SK-N-SH (cell line): ENCODE data around the gene RGS6.

Experiments
- CTCF ChIP-seq: fragments of 200-600 bp; sonication (generic); IDR thresholded peaks from 2 replicates; pipeline ENCODE4 v1.6.1; 2017; ENCODE audit warnings: antibody characterized with exemption, mild to moderate bottlenecking, moderate library complexity
- FOSL2 ChIP-seq: IDR thresholded peaks from 2 replicates; pipeline ENCODE4 v1.4.0; 2012; ENCODE audit warnings: low read depth, mild to moderate bottlenecking, moderate library complexity, borderline replicate concordance
- TF ChIP-seq, protein P1 (sequence below): fragments of 150-350 bp; IDR thresholded peaks from 2 replicates; pipeline ENCODE4 v1.6.1; 2017; ENCODE audit warnings: antibody characterized with exemption, low read length, low read depth, borderline replicate concordance

DNA sequence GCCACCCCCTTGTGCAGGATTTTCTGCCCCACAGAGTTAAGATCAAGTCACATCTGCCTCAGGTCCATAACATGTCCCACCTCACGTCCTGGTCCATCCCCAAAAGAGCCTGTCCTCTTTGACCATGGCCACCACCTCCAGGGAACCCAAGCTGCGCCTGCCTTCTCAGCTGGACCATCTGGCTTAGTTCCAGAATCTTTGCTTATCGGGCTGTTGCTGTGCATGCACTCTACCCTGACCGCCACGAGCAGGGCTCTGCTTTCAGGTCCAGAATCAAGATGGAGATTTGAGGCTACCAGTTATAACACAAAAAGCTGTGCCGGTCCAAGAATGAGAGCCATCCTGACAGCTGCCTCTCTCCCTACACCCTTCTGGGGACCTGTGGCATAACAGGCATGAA lies 635.0 kb downstream of the RGS6 start:
- no peak for TF ChIP-seq FOSL2
- TF ChIP-seq, protein P1, sequence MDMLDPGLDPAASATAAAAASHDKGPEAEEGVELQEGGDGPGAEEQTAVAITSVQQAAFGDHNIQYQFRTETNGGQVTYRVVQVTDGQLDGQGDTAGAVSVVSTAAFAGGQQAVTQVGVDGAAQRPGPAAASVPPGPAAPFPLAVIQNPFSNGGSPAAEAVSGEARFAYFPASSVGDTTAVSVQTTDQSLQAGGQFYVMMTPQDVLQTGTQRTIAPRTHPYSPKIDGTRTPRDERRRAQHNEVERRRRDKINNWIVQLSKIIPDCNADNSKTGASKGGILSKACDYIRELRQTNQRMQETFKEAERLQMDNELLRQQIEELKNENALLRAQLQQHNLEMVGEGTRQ: no peak
- TF ChIP-seq CTCF: no peak
